Duodenal mucosa (tissue), 2 donors: ENCODE results near the gene STX8.
"Not testable (repeated sequence)": the region's sequence is repeated elsewhere in the genome, so short reads cannot be mapped to it uniquely, and the experiment has no call there.

ENCODE experiments used
- H3K27ac ChIP-seq: one replicate; pipeline ENCODE4 v1.7.0; 2013; ENCODE audit warnings: low read depth, low read length
- H3K27me3 ChIP-seq, 2 donors: one replicate each; pipeline ENCODE4 v1.7.0; 2013; ENCODE audit warnings: low read length in 2 of 2, control low read depth in 1 of 2; ENCODE audit not compliant: insufficient read depth in 2 of 2, control insufficient read depth in 1 of 2
- H3K36me3 ChIP-seq, 2 donors: one replicate each; pipeline ENCODE4 v1.7.0; 2013; ENCODE audit warnings: low read length in 2 of 2, control low read depth in 1 of 2; ENCODE audit not compliant: insufficient read depth in 2 of 2, control insufficient read depth in 1 of 2
- H3K4me1 ChIP-seq, 2 donors: one replicate each; pipeline ENCODE4 v1.7.0; 2013; ENCODE audit warnings: low read length in 2 of 2, control low read depth in 1 of 2; ENCODE audit not compliant: insufficient read depth in 2 of 2, control insufficient read depth in 1 of 2
- H3K4me3 ChIP-seq, 2 donors: one replicate each; pipeline ENCODE4 v1.7.0; 2013; ENCODE audit warnings: low read length in 2 of 2, low read depth in 1 of 2
- H3K9ac ChIP-seq, 2 donors: one replicate each; pipeline ENCODE4 v1.7.0; 2013; ENCODE audit warnings: low read length in 2 of 2, low read depth in 1 of 2
- H3K9me3 ChIP-seq, 2 donors: one replicate each; pipeline ENCODE4 v1.7.0; 2013; ENCODE audit warnings: low read length in 2 of 2, control low read depth in 1 of 2; ENCODE audit not compliant: control insufficient read depth in 1 of 2

Gene STX8

DNA sequence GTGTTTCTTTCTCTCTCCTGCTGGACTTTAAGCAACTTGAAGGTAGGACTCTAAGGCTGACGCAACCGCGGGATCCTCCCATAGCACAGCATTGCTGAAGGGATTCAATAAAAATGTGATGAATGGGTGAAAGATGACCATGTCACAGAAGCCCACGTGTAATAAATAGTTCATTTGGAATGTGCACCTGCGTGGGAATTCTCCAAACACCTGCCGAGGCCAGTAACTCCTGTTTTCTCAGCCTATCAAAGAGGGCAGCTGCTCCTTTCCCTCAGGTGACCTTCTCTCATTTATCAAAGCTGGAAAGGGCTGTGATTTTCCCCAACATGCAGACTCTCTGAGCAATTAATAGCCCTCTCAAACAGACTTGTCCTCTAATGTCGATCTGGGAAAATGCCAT is 235.7 kb downstream of the STX8 start:
- H3K4me3 ChIP-seq = no peak overlapping the region
- no peaks in the 10 kb centered on the region for H3K27me3 ChIP-seq
- no peaks in the 10 kb centered on the region for H3K36me3 ChIP-seq
- no peaks in the 10 kb centered on the region for H3K4me1 ChIP-seq
- no peak overlapping the region for H3K27ac ChIP-seq
- H3K9me3 ChIP-seq = peaks cover 5% of the 10 kb centered on the region in 2 donors
- H3K9ac ChIP-seq = no peak overlapping the region

DNA sequence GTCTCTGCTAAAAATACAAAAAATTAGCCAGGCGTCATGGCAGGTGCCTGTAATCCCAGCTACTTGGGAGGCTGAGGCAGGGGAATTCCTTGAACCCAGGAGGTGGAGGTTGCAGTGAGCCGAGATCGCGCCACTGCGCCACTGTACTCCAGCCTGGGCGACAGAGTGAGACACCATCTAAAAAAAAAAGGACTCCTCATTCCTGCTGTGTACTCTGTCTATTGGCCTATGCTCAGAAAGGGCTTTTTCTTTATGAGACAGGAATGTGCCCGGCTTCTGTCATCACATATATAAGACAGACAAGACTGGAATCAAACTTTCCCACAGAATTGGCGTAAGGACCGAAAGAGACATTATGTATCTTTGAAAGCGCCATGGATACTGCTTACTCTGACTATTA is 236.1 kb downstream of the STX8 start:
- not testable (repeated sequence) for H3K9me3 ChIP-seq, H3K4me1 ChIP-seq, H3K36me3 ChIP-seq, H3K9ac ChIP-seq, H3K27ac ChIP-seq, H3K27me3 ChIP-seq, H3K4me3 ChIP-seq

DNA sequence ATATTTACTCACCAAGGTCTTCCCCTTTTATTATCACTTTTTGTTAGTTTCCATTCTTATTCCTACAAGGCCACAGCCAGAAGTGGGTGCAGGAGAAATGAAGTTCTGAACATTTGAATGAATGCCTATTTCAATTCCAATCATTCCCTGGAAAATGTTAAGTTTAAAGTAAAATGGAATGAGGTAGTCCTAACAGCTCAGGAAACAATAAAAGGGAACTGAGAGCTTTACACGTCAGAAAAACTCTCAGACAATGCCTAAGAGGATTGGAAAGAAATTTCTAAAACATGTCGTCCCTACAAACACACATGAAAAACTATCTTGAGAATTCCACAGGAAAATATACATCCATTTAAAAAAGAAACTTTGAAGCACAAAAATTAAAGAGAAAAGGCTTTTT is 238.8 kb downstream of the STX8 start:
- Histone ChIP-seq H3K9ac (no peak overlapping the region), H3K4me3 (no peak overlapping the region), H3K27me3 (no peaks in the 10 kb centered on the region), H3K27ac (no peak overlapping the region), H3K36me3 (no peaks in the 10 kb centered on the region), H3K9me3 (peaks cover 11 to 12% of the 10 kb centered on the region in 2 donors), H3K4me1 (no peaks in the 10 kb centered on the region)

DNA sequence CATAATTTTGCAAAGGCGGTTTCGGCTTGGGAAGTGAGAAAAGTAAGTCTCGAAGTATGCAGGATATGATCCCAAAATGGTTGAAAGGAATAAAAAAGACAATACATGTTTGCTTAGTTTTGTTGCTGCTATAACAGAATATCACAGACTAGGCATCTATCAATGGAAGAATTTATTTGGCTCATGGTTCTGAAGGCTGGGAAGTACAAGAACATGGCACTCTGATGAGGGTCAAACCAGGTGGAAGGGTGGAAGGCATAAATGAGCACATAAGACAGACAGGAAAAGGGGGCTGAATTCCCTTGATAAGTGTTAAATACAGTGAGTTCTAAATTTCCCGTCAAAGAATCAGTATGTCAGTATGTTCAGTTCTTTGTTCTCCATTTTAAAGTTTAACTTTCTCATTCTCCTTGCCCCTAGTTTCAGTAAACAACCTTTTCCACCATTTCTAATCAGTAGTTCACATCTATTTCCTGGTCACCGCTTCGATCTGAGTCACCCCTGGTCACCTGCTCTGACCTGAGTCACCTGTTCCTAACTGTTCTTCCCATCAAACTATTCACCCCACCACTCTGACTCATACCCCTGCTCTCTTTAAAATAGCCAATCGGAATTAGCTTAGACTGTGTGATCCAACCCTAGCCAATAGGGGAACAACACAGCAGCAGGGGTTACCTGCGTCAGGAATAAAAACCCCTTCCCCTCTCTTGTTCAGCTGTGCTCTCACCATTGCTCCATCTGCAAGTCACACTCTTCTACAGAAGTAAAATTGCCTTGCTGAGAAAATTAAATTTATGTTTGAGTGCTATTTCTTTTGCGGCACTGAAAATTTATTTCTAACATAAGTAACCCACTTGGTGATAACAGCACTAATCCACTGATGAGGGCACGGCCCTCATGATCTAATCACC is 240.8 kb downstream of the STX8 start:
- Histone ChIP-seq H3K9ac (no peak overlapping the region), H3K27ac (no peak overlapping the region), H3K27me3 (no peaks in the 10 kb centered on the region), H3K4me3 (no peak overlapping the region), H3K4me1 (no peaks in the 10 kb centered on the region), H3K36me3 (no peaks in the 10 kb centered on the region), H3K9me3 (peaks cover 11 to 12% of the 10 kb centered on the region in 2 donors)

DNA sequence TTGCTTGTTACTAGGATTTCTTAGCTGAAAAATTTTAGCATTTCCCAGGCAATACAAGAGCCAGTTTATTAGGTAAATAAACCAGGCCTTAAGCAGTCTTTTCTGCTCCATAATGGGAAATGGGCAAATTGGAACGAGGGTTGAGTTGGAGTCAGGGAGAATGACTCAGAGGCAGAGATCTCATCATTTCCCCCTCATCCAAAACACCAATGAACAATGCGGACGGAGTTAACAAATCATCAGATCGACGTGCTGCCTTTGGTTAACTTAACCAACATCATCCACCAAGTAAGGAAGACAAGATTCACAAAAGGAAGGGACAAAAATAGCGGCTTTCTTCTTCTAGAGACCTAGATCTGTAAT is 243.5 kb downstream of the STX8 start:
- H3K27ac ChIP-seq = no peak overlapping the region
- no peaks in the 10 kb centered on the region for H3K27me3 ChIP-seq
- no peak overlapping the region for H3K4me3 ChIP-seq
- peaks cover 11 to 12% of the 10 kb centered on the region in 2 donors for H3K9me3 ChIP-seq
- no peak overlapping the region for H3K9ac ChIP-seq
- no peaks in the 10 kb centered on the region for H3K36me3 ChIP-seq
- no peaks in the 10 kb centered on the region for H3K4me1 ChIP-seq

DNA sequence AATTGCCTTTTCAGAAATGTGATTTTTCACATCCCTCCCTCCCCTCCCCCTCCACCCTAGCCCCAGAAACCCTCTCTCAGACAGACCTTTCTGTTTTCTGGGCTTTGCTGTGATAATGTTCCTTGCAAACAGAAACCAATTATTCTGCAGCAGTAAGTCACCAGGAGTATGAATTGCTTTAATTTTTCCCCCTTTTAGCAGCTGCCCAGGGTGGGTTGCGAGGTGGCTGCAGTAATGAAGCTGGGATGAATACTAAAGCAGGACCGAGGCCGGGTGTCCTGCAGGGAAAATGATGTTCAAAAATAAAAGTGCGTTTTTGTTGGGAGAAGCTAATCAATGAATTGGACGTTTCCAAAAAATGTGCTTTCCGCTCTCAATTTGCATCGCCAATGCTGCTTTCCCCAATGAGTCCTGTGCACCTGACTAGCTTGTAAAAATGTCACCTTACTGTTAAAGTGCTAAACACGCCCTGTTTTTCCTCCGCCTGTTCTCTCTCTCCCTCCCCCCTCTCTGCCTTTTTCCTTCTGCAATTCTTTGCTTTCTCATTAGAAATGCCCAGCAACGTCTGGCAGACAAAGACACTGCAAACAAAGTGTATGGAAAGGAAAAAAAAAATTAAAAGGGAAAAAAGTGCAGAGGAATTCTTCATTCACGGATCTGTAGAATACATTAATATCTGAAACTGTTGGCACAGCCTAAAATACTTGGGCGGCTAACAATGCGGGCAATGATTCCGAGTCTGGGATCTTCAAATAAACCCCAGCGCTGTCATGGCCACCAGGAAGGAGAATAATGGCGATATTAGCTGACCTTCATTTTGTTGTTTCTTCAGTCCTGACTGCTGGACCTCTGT is 244.1 kb downstream of the STX8 start:
- Histone ChIP-seq H3K4me1 (no peaks in the 10 kb centered on the region), H3K9ac (no peak overlapping the region), H3K27me3 (no peaks in the 10 kb centered on the region), H3K9me3 (peaks cover 11 to 12% of the 10 kb centered on the region in 2 donors), H3K4me3 (no peak overlapping the region), H3K36me3 (no peaks in the 10 kb centered on the region), H3K27ac (no peak overlapping the region)

DNA sequence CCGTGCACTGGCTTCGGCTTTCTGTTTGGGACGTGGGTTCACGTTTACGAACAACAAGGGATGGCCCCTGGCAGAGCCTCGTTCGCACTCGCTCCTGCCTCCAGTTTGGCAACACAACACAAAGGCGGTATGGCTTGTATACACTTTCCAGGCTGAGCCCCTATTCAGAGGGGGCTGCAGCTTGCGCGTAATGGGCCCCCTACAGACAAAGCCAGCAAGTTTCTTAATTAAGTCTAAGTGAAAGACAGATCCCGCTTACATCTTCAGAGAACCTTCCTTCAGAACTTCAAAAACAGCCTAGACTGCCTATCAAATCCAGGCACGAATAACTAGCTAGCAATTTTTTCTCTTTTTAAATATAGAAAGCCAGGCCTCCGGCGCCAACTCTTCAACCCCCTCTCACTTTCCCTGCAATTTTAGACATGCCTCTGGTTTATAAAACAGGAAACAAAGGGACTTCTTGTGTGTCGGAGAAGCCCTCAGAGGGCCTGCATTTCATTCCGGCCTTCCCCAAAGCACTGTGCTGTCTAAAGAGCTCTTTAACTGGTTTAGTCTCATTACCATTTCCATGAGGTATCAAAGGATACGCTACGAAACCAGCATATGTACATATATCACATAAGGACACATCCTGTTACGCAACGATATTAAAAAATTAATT is 244.9 kb downstream of the STX8 start:
- Histone ChIP-seq H3K36me3 (no peaks in the 10 kb centered on the region), H3K4me3 (no peak overlapping the region), H3K9ac (no peak overlapping the region), H3K4me1 (no peaks in the 10 kb centered on the region), H3K27me3 (no peaks in the 10 kb centered on the region), H3K27ac (no peak overlapping the region), H3K9me3 (peaks cover 11 to 12% of the 10 kb centered on the region in 2 donors)

DNA sequence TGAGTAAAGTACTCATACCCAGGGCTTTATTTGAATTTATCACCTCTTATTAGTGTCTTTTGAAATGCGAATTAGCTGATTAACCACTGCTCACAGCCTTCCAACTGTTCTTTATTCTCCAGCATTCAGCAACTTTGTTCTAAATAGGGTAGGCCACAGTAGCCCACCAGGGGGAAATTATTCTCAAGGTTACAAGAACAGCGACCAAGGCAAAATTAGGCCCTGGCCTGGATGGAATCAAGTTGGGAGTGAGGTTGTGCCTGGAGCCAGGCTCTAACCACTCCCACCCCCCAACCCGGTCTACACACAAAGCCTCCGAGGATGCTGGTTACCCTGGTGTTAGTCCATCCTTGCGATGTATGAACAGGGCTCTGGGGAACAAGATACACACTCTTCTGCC is 245.5 kb downstream of the STX8 start:
- no peaks in the 10 kb centered on the region for H3K27me3 ChIP-seq
- H3K36me3 ChIP-seq = no peaks in the 10 kb centered on the region
- no peak overlapping the region for H3K4me3 ChIP-seq
- H3K9ac ChIP-seq = no peak overlapping the region
- no peak overlapping the region for H3K27ac ChIP-seq
- H3K4me1 ChIP-seq = no peaks in the 10 kb centered on the region
- H3K9me3 ChIP-seq = peaks cover 8 to 9% of the 10 kb centered on the region in 2 donors

DNA sequence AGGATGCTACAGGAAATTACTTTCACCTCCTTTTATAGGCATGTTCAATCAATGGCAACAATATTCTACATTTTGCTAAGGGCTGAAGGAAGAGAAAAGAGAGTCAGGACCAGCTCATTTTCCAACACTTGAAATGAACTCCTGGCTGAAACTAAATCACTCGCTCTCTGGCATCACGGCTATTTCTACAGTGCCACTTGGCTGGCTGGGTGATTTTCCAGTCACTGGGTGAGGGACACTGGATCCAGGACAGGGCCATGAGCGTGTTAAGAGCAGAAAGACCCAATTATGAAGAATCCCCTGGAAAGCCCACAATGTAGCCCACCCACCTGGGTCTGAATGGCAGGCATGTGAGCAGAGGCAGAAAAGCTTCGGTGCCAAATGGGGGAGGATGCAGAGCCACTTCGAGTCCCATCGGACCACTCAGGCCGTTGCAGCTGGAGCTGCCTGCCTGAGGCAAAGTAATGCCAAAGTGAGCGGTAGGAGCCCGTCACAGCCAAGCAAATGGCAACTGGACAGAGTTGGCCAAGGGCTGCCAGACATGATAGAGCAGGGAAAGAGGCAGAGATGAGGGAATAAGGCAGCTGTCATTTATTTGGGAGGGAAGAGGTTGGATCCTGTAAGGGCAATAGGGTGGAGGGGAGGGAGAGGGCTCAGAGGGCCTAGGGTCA is 246.2 kb downstream of the STX8 start:
- Histone ChIP-seq H3K27ac (no peak overlapping the region), H3K9me3 (peaks cover under 1 to 1% of the 10 kb centered on the region in 2 donors), H3K4me1 (no peaks in the 10 kb centered on the region), H3K27me3 (no peaks in the 10 kb centered on the region), H3K4me3 (no peak overlapping the region), H3K36me3 (no peaks in the 10 kb centered on the region), H3K9ac (no peak overlapping the region)
